Peyer's patch (tissue), 4 donors: ENCODE results near the gene PRKCH. TPM values are rescaled to one million over a fixed set of nuclear protein-coding genes. Genes with fewer than 3 reads are reported as not detected.
A peak's percentile ranks its signal among the peaks of the same experiment; 100 is the strongest.

Experiments
- DNase-seq, 3 donors: peaks; one replicate each; pipeline ENCODE4 v3.0.0-alpha.2; 2017 to 2019
- H3K27ac ChIP-seq, 4 donors: fragments of 200-600 bp; sonication (generic); one replicate each; pipeline ENCODE4 v1.5.1; 2016 to 2019
- H3K27me3 ChIP-seq, 2 donors: fragments of 200-600 bp; sonication (generic); one replicate each; pipeline ENCODE4 v1.5.1; 2019
- H3K36me3 ChIP-seq, 3 donors: fragments of 200-600 bp; sonication (generic); one replicate each; pipeline ENCODE4 v1.5.1; 2016 to 2019
- H3K4me1 ChIP-seq, 4 donors: fragments of 200-600 bp; sonication (generic); one replicate each; pipeline ENCODE4 v1.5.1; 2016 to 2019
- H3K4me3 ChIP-seq, 4 donors: fragments of 200-600 bp; sonication (generic); 1 replicate in 3 of 4; 2 replicates in 1 of 4; pipeline ENCODE4 v1.5.1; 2016 to 2019; ENCODE audit warnings: mild to moderate bottlenecking in 1 of 4
- H3K9me3 ChIP-seq, 4 donors: fragments of 200-600 bp; sonication (generic); one replicate each; pipeline ENCODE4 v1.5.1; 2016 to 2019; ENCODE audit warnings: mild to moderate bottlenecking in 1 of 4
- CTCF ChIP-seq, 6 experiments: fragments of 450-650 bp in 4 of 6; fragments of 200-600 bp in 2 of 6; sonication (generic) in 1 of 6; IDR thresholded peaks; one replicate each; pipeline ENCODE4 v1.5.1; 2017 to 2019; ENCODE audit warnings: antibody characterized with exemption in 6 of 6, mild to moderate bottlenecking in 3 of 6, moderate library complexity in 1 of 6
- POLR2A ChIP-seq, 2 donors: fragments of 450-650 bp; IDR thresholded peaks; one replicate each; pipeline ENCODE4 v1.5.1; 2017; ENCODE audit warnings: antibody characterized with exemption in 2 of 2, mild to moderate bottlenecking in 2 of 2, moderate library complexity in 2 of 2
- total RNA-seq, 4 donors: library from RNA; depleted of rRNA; stranded (reverse); fragments of >200 nt; gene quantifications; one replicate each; pipeline ENCODE4 v1.1.0, GENCODE V29; 2016

PRKCH gene
- total RNA-seq, 4 donors from 2014 or later, result 32.5 to 64.2 (median 53.0) TPM

DNA sequence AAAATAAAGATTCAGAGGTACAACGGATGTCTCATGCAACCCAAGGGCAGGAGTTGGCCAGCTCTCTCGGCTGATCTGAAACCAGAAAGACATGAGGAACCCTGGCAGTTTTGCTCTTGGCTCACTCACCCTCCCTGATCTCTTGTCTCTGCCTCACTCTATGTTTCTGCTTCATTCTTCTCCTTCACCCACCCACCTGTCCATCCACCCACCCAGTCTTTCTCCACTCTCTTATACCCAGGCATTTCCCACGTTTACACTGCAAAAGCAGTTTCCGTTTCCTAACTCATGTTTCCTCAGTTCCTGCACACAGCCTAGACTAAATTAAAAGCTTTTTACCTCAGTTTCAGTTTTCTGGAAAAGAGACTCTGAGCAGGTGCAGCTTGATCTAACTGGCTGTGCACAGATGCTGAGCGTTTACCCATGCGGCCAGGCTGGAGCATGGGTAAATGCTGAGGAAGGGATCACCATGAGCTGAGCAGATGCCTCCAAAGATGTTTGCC, 157.6 kb downstream of the PRKCH start:
- peak in 2 of 3 donors; percentile 58 to 71 for DNase-seq
- H3K27ac ChIP-seq, result peak overlapping the region; percentile 79 to 91 (median 89)
- no peaks in the 10 kb centered on the region for H3K36me3 ChIP-seq
- TF ChIP-seq CTCF (IDR thresholded peaks at IDR 0.05), result no peak
- no peak for TF ChIP-seq POLR2A (IDR thresholded peaks at IDR 0.05)
- H3K4me3 ChIP-seq, result no peak overlapping the region
- H3K9me3 ChIP-seq, result no peaks in the 10 kb centered on the region
- no peaks in the 10 kb centered on the region for H3K27me3 ChIP-seq
- H3K4me1 ChIP-seq, result peaks cover 4 to 38% (median 22%) of the 10 kb centered on the region in 4 donors

- Histone ChIP-seq H3K9me3 (no peaks in the 10 kb centered on the region), H3K36me3 (no peaks in the 10 kb centered on the region), H3K4me1 (peaks cover 4 to 38% (median 22%) of the 10 kb centered on the region in 4 donors), H3K27me3 (no peaks in the 10 kb centered on the region), H3K4me3 (no peak overlapping the region), H3K27ac (peak overlapping the region; percentile 79 to 91 (median 89))
- no peak for TF ChIP-seq POLR2A (IDR thresholded peaks at IDR 0.05)
- no peak for TF ChIP-seq CTCF (IDR thresholded peaks at IDR 0.05)
- DNase-seq, result peak in 1 of 3 donors; percentile 34
Observed at GRCh38 chr14:61479746-61480502, 158.5 kb downstream of the PRKCH start.

- H3K4me3 ChIP-seq, result no peak overlapping the region
- H3K4me1 ChIP-seq, result peaks cover 4 to 38% (median 20%) of the 10 kb centered on the region in 4 donors
- H3K27ac ChIP-seq, result peak overlapping the region in 2 of 4 donors; percentile 79 to 91
- H3K36me3 ChIP-seq, result no peaks in the 10 kb centered on the region
- DNase-seq, result peak in 1 of 3 donors; percentile 43
- no peaks in the 10 kb centered on the region for H3K27me3 ChIP-seq
- no peaks in the 10 kb centered on the region for H3K9me3 ChIP-seq
- no peak for TF ChIP-seq POLR2A (IDR thresholded peaks at IDR 0.05)
- TF ChIP-seq CTCF (IDR thresholded peaks at IDR 0.05), result no peak
Observed at GRCh38 chr14:61480704-61481285, 159.4 kb downstream of the PRKCH start.

DNA sequence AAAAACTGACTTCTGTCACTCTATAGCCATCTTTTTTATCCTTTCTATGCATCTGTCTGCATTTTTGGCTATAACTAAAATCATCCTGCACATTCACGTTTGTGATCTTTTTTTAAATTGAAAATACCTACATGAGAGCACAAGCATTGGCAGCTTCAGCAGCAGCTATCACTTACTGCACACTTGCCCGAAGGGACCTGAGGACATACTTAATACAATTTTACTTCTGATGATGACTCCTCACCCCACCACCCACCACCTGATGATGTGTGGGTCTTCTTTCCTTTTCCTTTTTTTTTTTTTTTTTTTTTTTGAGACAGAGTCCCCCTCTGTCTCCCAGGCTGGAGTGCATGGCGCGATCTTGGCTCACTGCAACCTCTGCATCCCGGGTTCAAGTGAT, 160.3 kb downstream of the PRKCH start:
- H3K27me3 ChIP-seq, result no peaks in the 10 kb centered on the region
- H3K9me3 ChIP-seq, result no peaks in the 10 kb centered on the region
- peaks cover 4 to 29% (median 12%) of the 10 kb centered on the region in 4 donors for H3K4me1 ChIP-seq
- no peaks in the 10 kb centered on the region for H3K36me3 ChIP-seq
- no peak overlapping the region for H3K4me3 ChIP-seq
- DNase-seq, result peak in 1 of 3 donors; percentile 22
- TF ChIP-seq POLR2A (IDR thresholded peaks at IDR 0.05) (no peak), CTCF (IDR thresholded peaks at IDR 0.05) (no peak)
- no peak overlapping the region for H3K27ac ChIP-seq

GRCh38 chr14:61482348-61483206, 161.2 kb downstream of the PRKCH start:
- Histone ChIP-seq H3K9me3 (no peaks in the 10 kb centered on the region), H3K4me3 (no peak overlapping the region), H3K36me3 (no peaks in the 10 kb centered on the region), H3K27me3 (no peaks in the 10 kb centered on the region), H3K4me1 (peaks cover 4 to 23% (median 11%) of the 10 kb centered on the region in 4 donors), H3K27ac (peak overlapping the region in 1 of 4 donors; percentile 17)
- TF ChIP-seq POLR2A (IDR thresholded peaks at IDR 0.05) (no peak), CTCF (IDR thresholded peaks at IDR 0.05) (no peak)
- DNase-seq, result peak in 1 of 3 donors; percentile 42
